ENCODE data around the gene THAP3.
A peak's percentile ranks its signal among the peaks of the same experiment; 100 is the strongest.

The THAP3 gene

DNA sequence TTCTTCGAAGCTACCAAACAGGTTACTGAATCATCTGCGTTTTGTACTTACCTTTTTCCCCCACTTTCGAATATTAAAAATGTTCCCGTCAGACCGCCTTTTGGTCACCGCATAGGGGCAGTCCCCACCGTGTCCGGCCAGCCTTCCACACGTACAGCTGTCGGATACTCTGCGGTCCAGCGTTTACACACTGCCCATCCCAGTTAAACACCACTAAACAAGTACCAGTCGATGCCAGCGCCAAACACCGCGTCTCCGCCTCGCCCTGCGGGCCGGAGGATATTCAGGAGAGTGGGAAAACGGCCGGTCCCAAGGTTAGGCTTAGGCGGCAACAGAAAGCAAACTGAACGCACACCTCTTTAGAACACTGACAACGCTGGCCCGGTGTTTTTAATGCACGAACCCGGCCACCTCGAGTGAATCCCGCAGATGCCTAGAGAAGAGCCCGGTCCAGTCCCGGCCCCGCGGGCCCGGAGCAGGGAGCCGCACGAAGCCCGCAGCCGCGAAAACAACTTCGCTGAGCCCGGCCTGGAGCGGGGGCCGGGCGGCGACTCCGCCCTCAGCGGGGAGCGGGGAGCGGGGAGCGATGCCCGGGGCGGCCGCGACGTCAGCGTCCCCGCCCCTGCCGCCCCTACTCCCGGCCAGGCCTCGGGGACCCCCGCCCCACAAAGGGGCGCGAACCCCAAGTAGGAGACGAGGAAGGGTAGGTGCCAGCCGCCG, 11.9 kb upstream of the THAP3 start:
- no peak for DNase-seq (ENCODE audit: low spot score)

DNA sequence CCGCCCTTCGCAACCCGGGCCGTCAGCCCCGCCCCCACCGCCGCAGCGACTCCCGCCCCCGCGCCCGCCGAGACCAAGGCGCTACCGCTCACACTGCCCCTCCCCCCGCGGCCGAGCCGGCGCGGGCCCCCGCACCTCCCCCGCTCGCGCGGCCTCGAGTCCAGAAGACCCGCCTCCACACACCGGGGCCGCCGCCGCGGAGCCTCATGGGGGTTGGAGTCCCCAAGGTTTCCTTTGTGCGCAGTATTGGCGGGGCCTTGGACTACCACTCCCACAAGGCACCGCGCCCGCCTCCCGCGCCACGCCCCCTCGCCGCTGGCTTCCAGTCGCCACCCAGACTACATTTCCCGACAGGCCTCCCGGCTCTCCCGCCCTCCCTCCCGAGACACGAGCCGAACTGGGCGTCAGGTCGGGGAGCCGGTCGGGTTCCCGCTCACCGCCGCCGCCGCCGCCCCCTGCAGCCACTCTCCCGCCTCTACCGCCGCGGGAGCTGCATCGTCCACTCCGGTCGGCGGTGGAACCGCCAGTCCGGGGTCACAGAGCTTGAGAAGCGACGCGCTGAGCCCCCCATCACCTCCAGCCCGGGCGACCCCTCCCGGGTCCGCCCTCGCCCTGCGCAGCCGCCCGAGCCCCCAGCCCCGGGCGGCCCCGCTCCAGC, 11.2 kb upstream of the THAP3 start, which contains the start of gene PHF13:
TSS of gene PHF13 (plus strand) at position 371 of the 658 bp plus-strand sequence. CDS start 336 bp downstream, outside the sequence.
- DNase-seq (ENCODE audit: low spot score), result peak; percentile 99

DNA sequence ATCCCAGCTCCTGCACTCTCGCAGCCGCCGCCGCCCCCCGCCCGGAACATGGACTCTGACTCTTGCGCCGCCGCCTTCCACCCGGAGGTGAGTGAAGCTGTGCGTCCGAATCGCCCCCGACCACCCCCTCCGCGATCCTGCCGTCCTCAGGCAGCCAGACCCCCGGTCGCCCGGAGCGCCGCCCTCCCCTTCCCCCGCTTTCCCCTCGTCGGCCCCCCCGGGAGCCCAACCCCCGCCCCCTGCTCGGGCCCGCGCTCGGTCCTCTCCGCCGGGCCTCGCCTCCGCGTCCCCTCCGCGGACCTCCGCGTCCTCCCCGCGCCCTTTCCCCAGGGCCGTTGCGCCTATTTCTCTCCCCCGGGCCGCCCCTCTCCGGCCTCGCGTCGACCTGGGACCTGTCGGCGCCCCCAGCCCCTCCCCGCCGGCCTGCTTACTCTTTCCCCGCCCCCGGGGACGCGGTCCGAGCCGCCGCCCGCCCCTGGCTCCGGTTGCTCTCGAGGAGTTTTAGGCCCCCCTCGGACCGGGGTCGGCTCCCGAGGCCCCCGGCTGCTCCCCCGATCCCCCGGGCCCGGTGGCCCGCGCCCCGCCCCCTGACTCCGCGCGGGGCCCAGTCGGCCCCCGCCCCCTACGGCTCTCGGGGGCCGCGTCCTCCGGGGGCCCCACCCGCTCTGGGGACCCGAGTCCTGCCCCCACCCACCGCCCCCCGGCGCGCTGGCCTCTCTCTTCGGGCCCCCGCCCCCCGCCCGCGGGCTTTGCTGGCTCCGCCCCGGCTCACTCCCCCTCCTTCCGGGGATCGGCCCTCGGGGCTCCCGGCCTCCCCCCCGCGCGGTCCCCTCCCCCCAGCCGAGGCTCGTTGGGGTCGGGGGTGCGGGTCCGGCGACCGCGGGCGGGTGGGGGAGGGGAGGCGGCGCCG, 10.4 kb upstream of the THAP3 start:
- DNase-seq (ENCODE audit: low spot score), result peak; percentile 37

DNA sequence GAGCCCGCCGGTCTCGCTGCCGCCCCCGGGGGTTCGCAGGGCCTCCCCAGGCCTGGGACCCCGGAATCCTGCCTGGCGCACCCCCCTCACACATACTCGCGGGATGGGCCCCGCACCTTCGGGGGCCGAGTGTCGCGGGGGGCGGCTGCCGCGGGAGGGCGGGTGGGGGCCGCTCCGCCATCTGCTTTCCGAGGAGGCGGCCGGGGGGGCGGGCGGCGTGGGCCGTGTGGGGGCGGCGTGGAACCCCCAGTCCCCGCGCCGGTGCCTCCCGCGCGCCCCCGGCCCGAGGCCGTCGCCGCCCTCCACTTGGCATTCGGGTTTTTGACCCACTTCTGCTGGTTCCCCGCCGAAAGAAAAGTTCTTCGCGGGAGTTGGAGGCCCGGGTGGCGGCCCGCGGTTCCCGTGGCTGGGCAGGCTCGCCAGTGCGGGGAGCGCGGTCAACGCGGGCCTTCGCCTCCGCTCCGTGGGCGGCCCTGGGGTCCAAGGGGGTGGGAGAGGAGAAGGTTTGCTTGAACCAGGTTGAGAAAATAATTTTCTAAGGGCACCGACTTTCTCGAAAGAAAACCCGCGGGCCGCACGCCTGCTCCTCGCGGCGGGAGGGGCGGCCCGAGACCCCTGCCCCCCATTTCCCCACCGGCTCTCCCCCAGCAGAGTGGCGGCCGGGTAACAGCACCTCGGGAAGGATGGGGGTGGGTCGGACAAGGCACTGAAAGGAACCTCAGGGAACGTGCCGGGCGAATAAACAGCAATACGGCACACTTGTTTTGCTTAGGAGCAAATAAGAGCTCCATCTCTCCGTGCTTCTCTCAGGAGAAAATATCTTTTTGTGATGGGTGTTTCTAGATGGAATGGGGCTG, 9.5 kb upstream of the THAP3 start:
- no peak for DNase-seq (ENCODE audit: low spot score)

DNA sequence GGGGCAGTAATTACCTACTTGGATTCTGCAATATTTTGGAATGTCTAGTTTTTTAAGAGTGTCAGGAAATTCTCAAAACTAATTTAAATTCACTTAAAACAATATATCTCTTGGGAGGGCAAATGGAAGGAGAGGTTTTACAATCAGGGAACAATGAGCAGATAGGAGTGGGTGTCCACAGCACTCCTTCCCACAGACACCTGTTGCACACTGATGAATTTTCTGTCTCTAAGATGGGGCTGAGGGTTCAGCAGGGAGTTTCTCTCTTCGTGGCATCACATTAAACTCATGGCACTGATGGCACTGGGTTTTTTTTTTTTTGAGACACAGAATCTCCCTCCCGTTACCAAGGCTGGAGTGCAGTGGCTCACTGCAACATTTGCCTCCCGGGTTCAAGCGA, 5.6 kb upstream of the THAP3 start:
- DNase-seq (ENCODE audit: low spot score), result no peak

DNA sequence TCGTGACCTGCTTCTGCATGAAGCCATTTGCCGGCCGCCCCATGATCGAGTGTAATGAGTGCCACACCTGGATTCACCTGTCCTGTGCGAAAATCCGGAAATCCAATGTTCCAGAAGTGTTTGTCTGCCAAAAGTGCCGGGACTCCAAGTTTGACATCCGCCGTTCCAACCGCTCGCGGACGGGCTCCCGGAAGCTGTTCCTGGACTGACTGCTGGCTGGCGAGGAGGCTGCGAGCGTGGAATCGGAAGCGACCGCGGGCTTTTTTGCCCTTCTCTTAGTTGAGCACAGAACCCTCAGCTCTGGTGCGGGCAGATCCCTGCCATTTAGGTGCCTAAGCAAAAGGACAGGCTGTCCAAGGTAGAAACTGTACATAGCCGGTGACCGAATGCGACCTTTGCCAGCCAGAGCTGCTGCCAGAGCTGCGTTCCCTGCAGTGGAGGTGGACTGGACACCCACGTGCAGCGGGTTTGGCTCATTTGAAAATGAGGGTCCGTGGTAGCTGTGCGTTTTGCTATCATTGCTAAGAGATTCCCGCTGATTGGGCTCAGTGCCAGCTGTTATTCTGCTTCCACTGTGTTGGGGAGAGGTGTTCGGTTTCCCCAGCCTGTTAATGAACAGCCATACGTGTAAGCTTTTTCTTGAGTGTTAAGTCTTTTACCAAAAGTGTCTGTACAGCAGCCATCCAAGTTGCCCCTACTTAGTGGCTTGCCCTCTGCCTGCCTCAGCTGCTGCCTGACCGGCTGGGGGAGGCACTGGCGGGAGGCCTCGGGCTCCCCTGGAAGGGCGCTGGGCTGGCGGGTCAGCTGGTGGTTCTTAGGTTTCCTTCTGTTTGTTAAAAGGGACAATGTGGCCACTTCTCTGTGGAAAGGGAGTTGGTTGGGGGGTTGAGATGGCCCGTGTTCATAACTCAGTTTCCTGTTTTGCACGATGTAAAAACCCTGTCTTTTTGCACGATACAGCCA, 3.0 kb upstream of the THAP3 start:
- no peak for DNase-seq (ENCODE audit: low spot score)

DNA sequence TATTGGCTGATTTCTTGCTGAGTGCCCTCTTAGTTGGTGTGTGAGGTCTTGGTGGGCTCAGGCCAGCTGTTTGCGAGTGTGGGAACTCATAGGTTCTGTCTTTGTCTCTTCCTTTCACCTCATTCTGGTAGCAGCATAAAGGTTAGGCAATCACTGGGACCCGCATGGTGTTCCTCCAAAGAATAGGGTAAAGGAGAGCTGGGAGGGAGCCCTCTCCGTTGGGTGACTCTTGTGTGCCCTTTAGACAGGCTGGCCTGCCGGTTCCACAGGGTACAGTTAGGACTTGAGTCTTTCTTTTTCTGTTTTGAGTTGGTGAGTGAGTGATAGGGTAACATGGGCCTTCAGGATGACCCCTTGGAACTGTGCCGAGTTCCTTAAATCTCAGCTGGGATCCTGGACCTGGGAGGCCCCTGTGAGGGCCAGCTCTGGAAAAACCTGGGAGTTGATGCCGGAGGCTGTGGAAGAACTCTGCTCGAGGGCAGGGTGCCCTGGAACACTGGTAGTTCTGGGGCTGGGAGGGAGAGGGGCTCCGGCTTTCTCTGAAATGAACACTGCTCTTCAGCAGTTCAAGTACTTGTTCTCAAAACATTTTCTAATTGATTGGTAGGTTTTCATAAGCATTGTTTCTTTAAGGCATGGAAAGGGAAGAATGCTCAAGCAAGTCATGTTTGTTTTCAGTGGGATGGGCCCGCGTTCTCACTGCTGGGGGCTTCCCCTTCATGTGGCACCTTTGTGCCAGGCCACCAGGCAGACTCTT, 2.1 kb upstream of the THAP3 start:
- DNase-seq (ENCODE audit: low spot score), result no peak

DNA sequence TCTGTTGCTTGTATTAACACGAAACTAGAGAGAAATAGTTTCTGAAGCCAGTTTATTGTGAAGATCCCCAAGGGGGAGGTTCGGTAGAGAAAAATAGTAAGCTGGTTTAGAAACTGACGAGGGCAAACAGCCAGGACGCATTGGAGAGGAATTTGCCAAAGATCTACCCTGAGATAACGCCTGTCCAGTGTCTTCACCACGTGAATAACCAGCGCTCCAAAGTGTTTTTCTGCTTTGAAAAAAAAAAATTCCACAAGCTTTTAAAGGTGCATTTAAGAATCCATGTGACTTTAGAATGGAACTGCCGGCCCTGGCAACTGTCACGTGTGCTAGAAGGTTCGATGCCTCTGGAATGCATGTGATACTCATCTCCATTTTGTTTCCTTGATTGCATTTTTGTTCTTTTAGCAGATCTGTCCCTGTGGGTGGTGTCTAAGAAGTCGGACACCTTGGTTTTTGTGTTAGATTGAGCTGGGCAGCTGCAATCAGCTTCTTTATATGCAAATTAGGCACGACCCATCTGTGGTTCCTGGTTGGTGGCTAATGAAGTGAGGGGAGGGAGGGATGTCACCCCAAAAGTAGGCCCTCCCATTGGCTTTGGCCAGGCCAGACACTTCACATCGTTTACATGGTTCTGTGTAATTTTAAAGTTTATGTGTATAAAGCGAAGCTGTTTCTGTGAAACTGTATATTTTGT, 1.3 kb upstream of the THAP3 start:
- no peak for DNase-seq (ENCODE audit: low spot score)

DNA sequence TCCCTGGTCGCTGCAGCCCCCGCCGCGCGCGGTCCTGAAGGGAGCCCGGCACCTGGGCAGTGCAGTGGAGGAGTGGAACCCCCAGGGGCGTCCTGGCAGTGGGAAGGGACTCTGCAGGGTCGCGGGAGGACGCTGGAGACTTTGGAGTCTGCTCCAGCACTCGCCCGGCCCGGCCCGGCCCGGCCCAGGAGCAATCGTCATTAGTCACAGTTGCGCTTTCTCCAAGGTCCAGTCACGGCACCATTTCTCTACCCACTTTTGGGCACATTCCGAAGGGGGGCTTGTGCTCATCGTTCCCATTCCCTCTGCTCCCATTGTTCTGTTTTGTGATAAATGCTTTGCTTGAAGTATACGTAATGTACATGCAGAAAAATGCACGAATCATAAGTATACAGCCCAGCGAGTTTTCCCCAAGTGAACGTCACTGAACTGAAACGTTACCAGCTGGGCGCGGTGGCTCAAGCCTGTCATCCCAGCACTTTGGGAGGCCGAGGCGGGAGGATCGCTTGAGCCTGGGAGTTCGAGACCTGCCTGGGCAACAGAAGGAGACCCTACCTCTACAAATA, 999 bp downstream of the THAP3 start:
- no peak for DNase-seq (ENCODE audit: low spot score)

DNA sequence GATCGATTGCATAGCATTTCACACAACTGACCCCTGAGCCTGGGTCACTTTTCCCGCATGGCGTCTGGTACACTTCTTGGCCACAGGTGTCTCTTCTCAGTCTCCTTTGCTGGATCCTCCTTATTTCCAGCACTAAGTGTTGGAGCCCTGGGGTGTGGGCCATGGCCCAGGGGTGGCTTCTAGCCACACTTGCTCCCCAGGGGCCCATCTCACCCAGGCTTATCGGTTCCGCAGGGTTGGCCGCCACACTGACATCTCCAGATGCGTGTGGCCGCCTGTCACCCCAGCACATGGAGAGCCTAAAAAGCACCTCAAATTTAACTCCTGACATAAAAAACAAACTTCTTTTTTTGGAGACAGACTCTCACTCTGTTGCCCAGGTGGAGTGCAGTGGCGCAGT, 2.4 kb downstream of the THAP3 start:
- no peak for DNase-seq (ENCODE audit: low spot score)

DNA sequence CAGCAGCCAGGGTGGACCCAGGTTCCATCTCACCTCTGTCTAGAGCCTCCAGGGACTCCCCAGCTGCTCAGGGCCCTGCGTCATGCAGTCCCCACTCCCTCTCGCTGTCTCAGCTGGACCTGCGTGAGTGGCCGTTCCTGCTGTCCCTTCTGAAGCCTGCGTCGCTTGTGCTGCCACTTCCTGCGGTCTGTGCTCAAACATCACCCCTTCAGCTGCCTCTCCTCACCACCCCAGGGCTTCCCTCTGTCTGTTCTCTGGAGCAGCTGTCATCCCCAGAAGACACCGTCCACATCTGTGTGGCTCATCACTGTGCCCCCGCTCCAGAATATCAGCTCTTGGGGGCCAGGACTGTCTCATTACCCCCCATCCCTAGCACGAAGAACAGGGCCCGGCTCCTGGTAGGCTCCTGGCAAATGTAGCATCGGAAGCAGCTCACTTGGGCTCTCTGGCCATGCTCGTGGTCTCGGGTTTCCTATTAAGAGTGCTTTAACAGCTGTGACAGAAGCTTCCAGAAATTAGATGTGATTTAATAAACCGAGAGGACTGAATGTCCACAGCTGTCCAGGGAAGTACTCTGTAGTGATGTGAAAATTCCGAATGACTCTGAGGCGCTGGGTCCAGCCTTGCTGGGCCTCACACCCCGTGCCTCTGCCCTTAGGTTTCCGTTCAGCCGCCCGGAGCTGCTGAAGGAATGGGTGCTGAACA, 3.3 kb downstream of the THAP3 start:
- DNase-seq (ENCODE audit: low spot score), result no peak

DNA sequence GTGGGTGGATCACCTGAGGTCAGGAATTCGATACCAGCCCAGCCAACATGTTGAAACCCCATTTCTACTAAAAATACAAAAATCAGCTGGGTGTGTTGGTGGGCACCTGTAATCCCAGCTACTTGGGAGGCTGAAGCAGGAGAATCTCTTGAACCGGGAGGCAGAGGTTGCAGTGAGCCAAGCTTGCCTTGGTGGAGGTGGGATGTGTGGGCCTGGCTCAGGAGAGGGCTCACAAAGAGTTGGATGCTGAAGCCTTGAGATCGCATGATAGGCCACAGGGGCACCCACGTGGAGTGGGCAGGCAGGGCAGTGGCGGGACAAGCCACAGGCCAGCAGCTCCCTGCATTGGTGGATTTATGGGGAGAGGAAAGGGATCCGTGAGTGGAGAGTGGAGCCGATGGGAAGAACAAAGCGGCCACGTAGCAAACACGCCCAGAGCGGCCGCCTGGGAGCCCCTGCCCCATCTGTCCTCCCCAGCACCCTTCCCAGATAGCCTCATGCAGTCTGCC, 4.4 kb downstream of the THAP3 start:
- DNase-seq (ENCODE audit: low spot score), result no peak

DNA sequence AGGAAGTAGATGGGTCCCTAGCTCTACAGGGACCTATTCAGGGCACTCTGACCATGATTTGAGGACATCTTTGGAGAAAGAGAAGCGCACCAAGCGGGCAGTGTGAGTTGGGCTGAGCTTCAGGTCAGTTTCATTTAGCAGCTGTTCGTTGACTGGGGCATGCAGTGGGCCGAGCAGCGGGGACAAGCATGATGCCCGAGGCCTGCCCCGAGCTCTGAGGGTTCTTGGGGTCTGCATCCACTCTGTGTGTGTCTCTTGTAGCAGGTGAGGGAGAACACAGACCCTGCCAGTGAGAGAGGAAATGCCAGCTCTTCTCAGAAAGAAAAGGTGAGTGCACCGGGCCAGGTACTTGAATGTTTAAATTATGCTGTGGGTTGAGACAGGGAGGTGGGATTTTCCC, 5.4 kb downstream of the THAP3 start:
- no peak for DNase-seq (ENCODE audit: low spot score)

DNA sequence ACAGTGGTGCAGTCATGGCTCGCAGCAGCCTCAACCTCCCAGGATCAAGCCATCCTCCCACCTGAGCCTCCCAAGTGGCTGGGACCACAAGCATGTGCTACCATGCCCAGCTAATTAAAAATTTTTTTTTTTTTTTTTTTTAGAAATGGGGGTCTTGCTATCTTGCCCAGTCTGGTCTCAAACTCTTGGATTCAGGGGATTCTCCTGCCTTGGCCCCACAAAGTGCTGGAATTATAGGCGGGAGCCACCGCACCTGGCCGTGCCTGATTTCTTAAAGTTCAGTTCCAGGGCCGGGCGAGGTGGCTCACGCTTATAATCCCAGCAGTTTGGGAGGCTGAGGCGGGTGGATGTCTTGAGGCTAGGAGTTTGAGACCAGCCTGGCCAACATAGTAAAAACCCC, 6.4 kb downstream of the THAP3 start:
- DNase-seq (ENCODE audit: low spot score), result no peak

DNA sequence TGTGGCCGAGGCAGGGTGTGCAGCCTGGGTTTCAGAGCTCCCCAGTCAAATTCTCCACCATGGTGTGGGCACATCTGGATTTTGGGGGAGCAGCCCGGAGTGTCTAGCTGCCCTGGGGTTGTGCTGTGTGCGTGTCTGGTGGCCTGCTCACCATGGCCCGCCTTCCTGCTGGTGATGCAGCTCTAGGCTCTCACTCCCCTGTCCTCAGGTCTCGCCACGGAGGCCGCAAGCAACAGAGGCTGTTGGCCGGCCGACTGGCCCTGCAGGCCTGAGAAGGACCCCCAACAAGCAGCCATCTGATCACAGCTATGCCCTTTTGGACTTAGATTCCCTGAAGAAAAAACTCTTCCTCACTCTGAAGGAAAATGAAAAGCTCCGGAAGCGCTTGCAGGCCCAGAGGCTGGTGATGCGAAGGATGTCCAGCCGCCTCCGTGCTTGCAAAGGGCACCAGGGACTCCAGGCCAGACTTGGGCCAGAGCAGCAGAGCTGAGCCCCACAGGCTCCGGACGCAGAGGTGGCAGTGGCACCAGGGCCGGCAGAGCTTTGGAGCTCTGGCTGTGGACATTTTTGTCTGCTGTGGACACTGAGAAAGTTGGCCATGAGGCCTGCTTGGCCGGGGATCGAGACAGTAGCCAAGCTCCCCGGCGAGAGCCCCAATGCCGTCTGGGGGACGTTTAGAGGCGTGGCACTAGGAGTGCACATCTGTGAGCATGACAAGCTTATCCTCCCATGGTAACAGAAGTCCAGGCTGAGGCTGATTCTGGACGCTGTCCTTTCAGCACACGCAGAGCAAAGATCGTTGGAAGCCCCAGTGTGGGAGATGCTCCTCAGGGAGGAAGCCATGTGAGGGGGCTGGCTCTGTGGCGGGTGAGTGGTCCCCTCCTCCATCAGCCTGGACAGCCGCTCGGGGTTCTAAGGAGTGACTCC, 8.2 kb downstream of the THAP3 start:
- no peak for DNase-seq (ENCODE audit: low spot score)

DNA sequence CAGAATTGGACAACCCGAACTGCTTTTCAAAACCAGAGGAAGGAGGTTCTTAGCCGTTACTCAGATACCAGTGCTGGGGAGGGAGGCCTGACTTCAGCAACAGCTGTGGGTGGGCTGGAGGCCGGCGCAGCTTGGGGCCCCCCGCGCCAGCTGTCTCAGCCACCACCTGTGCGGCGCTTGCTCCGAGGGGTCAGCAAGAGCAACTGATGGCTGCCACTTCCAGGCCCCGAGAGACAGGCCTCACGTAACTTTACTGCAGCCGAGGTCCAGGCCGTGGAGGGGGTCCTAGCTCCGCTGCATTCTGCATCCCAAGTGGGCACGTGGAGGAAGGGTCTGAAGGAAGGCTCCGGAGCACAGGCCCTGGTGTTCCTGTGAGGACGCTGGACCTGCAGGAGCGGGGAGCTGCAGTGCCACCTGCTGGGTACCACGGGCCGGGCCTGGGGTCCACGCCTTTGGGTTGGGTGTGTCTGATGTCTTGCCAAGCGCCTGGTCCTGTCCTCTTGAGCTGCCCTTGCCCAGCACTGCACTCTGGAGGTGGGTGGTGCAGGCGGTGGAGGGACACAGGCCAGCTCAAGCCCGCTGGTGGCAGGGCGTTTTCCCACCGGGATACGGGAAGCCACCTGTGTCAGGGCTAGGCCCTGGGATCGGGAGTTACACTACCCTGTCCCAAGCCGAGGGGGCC, 9.8 kb downstream of the THAP3 start:
- DNase-seq (ENCODE audit: low spot score), result peak; percentile 19

Data from CD4-positive, alpha-beta T cell treated with Interleukin-6 at 100 ng/mL for 8 hours (primary cell).